Measurements from ENCODE around the gene FAM227B.

FAM227B gene

DNA sequence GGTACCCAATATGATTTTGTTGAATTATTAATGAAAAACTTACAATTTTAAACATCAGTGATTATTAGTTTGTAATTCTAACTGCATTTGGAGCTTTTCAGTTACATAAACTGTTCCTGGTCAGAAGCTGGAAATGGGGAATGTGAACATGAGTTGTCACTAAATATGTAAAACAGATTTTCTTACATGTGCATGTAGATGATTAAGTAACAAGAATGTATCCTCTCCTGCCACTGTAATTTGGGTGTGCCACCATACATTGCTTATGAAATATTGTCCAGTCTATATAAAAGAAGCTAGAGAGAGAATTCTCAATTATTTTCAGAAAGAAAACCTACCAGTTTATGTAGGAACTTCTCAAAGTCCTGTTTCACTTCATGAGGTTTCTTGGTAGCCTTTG, 289.2 kb downstream of the FAM227B start:
- Histone ChIP-seq H2BK15ac (replicated peaks; ENCODE audit: low read depth) (no peak overlapping the region), H4K8ac (ENCODE audit: low read depth, low read length) (no peak overlapping the region), H3K4me3 (ENCODE audit: low read length) (no peak overlapping the region), H3K27ac (ENCODE audit: low read depth, low read length) (no peak overlapping the region), H3K4me1 (ENCODE audit: control insufficient read depth, low read depth, low read length) (peaks cover 2% of the 10 kb centered on the region), H3K79me1 (ENCODE audit: low read length) (no peaks in the 10 kb centered on the region), H2AK5ac (ENCODE audit: low read length) (no peak overlapping the region), H3K9ac (ENCODE audit: low read length) (no peak overlapping the region), H2BK5ac (ENCODE audit: low read length) (no peak overlapping the region), H3K27me3 (ENCODE audit: insufficient read depth, low read length, poor library complexity) (no peaks in the 10 kb centered on the region), H2BK120ac (ENCODE audit: low read depth, low read length) (no peak overlapping the region), H3K4ac (ENCODE audit: low read depth, low read length) (no peak overlapping the region), H3K4me2 (ENCODE audit: low read length) (no peak overlapping the region), H4K5ac (ENCODE audit: low read length) (no peak overlapping the region), H3K23ac (ENCODE audit: low read length) (no peak overlapping the region), H3K79me2 (ENCODE audit: control insufficient read depth, insufficient read depth, low read length) (no peaks in the 10 kb centered on the region), H3K18ac (ENCODE audit: low read length) (no peak overlapping the region), H3K56ac (ENCODE audit: low read length) (no peak overlapping the region), H3K36me3 (ENCODE audit: control insufficient read depth, insufficient read depth, low read length) (no peaks in the 10 kb centered on the region)
- DNase-seq: no peak

DNA sequence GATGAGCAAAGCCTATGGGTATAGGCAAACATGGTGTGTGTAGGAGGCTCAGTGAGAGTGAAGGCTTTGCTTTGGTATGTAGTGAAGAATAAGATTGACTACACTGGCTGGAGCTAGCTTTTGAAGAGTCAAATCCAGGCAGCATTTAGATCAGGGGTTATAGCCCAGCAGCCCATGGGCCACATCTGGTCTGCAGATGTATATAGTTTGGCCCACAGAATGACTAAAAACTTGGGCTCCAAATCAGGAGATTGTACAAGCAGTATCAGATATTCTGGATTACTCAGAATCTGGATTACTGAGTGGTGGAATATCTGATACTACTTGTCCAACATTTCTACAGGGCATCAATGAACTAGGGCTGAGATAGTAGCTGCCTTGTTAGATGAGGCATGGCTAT, 290.5 kb downstream of the FAM227B start:
- H3K79me2 ChIP-seq (ENCODE audit: control insufficient read depth, insufficient read depth, low read length): no peaks in the 10 kb centered on the region
- H3K4me2 ChIP-seq (ENCODE audit: low read length): no peak overlapping the region
- no peaks in the 10 kb centered on the region for H3K36me3 ChIP-seq (ENCODE audit: control insufficient read depth, insufficient read depth, low read length)
- no peaks in the 10 kb centered on the region for H3K27me3 ChIP-seq (ENCODE audit: insufficient read depth, low read length, poor library complexity)
- no peak overlapping the region for H3K56ac ChIP-seq (ENCODE audit: low read length)
- peaks cover 2% of the 10 kb centered on the region for H3K4me1 ChIP-seq (ENCODE audit: control insufficient read depth, low read depth, low read length)
- no peak for DNase-seq
- no peak overlapping the region for H2BK5ac ChIP-seq (ENCODE audit: low read length)
- H2BK15ac ChIP-seq (replicated peaks; ENCODE audit: low read depth): no peak overlapping the region
- H2BK120ac ChIP-seq (ENCODE audit: low read depth, low read length): peak overlapping the region; percentile 69
- H4K5ac ChIP-seq (ENCODE audit: low read length): no peak overlapping the region
- no peaks in the 10 kb centered on the region for H3K79me1 ChIP-seq (ENCODE audit: low read length)
- no peak overlapping the region for H2AK5ac ChIP-seq (ENCODE audit: low read length)
- no peak overlapping the region for H3K4ac ChIP-seq (ENCODE audit: low read depth, low read length)
- H3K27ac ChIP-seq (ENCODE audit: low read depth, low read length): no peak overlapping the region
- no peak overlapping the region for H4K8ac ChIP-seq (ENCODE audit: low read depth, low read length)
- no peak overlapping the region for H3K23ac ChIP-seq (ENCODE audit: low read length)
- H3K4me3 ChIP-seq (ENCODE audit: low read length): no peak overlapping the region
- H3K18ac ChIP-seq (ENCODE audit: low read length): no peak overlapping the region
- no peak overlapping the region for H3K9ac ChIP-seq (ENCODE audit: low read length)

DNA sequence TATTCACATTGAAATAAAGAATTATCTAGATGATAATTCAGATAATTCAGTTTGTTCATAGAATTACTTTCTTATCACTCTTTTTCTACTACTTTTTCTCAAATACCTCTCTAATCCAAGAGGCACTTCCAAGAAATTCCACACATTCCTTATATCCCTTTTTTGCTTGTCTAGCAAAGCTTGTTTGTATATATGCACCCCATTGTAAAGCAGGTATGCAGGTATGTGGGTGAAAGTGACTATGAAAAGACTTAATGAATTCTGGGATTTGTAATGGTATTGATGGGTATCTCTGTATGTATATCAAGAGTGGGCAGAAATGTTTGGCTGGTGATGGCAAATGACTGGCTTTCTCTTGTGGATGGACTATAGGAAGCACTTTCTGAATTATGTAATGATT, 291.7 kb downstream of the FAM227B start:
- no peak overlapping the region for H2AK5ac ChIP-seq (ENCODE audit: low read length)
- H2BK120ac ChIP-seq (ENCODE audit: low read depth, low read length): no peak overlapping the region
- H2BK5ac ChIP-seq (ENCODE audit: low read length): no peak overlapping the region
- H3K23ac ChIP-seq (ENCODE audit: low read length): no peak overlapping the region
- H3K9ac ChIP-seq (ENCODE audit: low read length): no peak overlapping the region
- no peaks in the 10 kb centered on the region for H3K27me3 ChIP-seq (ENCODE audit: insufficient read depth, low read length, poor library complexity)
- H3K36me3 ChIP-seq (ENCODE audit: control insufficient read depth, insufficient read depth, low read length): no peaks in the 10 kb centered on the region
- H2BK15ac ChIP-seq (replicated peaks; ENCODE audit: low read depth): no peak overlapping the region
- no peak overlapping the region for H4K5ac ChIP-seq (ENCODE audit: low read length)
- H4K8ac ChIP-seq (ENCODE audit: low read depth, low read length): no peak overlapping the region
- no peak overlapping the region for H3K27ac ChIP-seq (ENCODE audit: low read depth, low read length)
- no peak overlapping the region for H3K18ac ChIP-seq (ENCODE audit: low read length)
- H3K4ac ChIP-seq (ENCODE audit: low read depth, low read length): no peak overlapping the region
- H3K4me2 ChIP-seq (ENCODE audit: low read length): no peak overlapping the region
- no peaks in the 10 kb centered on the region for H3K79me1 ChIP-seq (ENCODE audit: low read length)
- peaks cover 2% of the 10 kb centered on the region for H3K4me1 ChIP-seq (ENCODE audit: control insufficient read depth, low read depth, low read length)
- DNase-seq: peak; percentile 85
- no peak overlapping the region for H3K56ac ChIP-seq (ENCODE audit: low read length)
- H3K4me3 ChIP-seq (ENCODE audit: low read length): no peak overlapping the region
- H3K79me2 ChIP-seq (ENCODE audit: control insufficient read depth, insufficient read depth, low read length): no peaks in the 10 kb centered on the region

DNA sequence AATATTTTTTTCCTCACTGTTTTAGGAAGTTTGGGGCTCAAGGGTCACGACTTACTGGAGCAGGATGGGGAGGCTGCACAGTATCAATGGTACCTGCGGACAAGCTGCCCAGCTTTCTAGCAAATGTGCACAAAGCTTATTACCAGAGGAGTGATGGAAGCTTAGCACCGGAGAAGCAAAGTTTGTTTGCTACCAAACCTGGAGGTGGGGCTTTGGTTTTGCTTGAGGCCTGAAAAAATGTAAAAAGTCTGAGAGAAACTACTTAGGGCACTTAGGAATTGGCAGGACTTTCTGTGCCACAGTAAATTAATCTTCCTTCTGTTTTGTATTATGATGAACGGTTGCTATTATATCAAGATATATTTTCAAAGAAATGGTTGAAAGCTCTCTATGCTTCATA, 292.7 kb downstream of the FAM227B start:
- Histone ChIP-seq H3K9ac (ENCODE audit: low read length) (no peak overlapping the region), H3K79me1 (ENCODE audit: low read length) (no peaks in the 10 kb centered on the region), H3K4me2 (ENCODE audit: low read length) (no peak overlapping the region), H3K27me3 (ENCODE audit: insufficient read depth, low read length, poor library complexity) (no peaks in the 10 kb centered on the region), H2BK5ac (ENCODE audit: low read length) (no peak overlapping the region), H3K79me2 (ENCODE audit: control insufficient read depth, insufficient read depth, low read length) (no peaks in the 10 kb centered on the region), H2BK120ac (ENCODE audit: low read depth, low read length) (no peak overlapping the region), H3K4me1 (ENCODE audit: control insufficient read depth, low read depth, low read length) (peaks cover 2% of the 10 kb centered on the region), H4K8ac (ENCODE audit: low read depth, low read length) (no peak overlapping the region), H2AK5ac (ENCODE audit: low read length) (no peak overlapping the region), H3K18ac (ENCODE audit: low read length) (peak overlapping the region; percentile 28), H3K4me3 (ENCODE audit: low read length) (no peak overlapping the region), H3K27ac (ENCODE audit: low read depth, low read length) (no peak overlapping the region), H3K23ac (ENCODE audit: low read length) (no peak overlapping the region), H2BK15ac (replicated peaks; ENCODE audit: low read depth) (no peak overlapping the region), H3K4ac (ENCODE audit: low read depth, low read length) (no peak overlapping the region), H4K5ac (ENCODE audit: low read length) (no peak overlapping the region), H3K36me3 (ENCODE audit: control insufficient read depth, insufficient read depth, low read length) (no peaks in the 10 kb centered on the region), H3K56ac (ENCODE audit: low read length) (no peak overlapping the region)
- no CpG with 5 or more reads among the region's 4 CpGs for WGBS (ENCODE audit: extremely low coverage, insufficient coverage, low lambda C conversion rate)
- DNase-seq: no peak

DNA sequence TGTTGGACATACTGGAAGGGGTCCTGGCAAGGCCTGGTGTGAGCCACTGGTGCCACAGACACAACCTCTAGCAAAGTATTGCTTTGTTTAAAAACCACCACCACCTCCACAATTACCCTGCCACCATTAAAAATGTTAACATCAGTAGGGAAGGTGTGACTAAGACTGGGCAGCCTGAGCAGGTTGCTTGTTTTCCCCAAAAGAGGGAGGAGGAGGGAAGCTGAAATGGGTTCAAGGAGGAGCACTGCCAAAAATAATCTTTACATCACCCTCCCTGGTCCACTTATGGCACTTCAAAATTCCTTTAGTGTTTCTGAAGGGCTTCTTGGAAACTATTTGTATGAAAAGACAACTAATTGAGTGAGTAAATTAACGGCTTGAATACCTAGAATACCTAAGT, 297.4 kb downstream of the FAM227B start:
- no peak overlapping the region for H3K27ac ChIP-seq (ENCODE audit: low read depth, low read length)
- no peaks in the 10 kb centered on the region for H3K27me3 ChIP-seq (ENCODE audit: insufficient read depth, low read length, poor library complexity)
- no peak for DNase-seq
- no peak overlapping the region for H2AK5ac ChIP-seq (ENCODE audit: low read length)
- H3K79me1 ChIP-seq (ENCODE audit: low read length): no peaks in the 10 kb centered on the region
- no peak overlapping the region for H3K4ac ChIP-seq (ENCODE audit: low read depth, low read length)
- no peak overlapping the region for H4K8ac ChIP-seq (ENCODE audit: low read depth, low read length)
- H3K4me3 ChIP-seq (ENCODE audit: low read length): no peak overlapping the region
- no peak overlapping the region for H3K23ac ChIP-seq (ENCODE audit: low read length)
- H2BK120ac ChIP-seq (ENCODE audit: low read depth, low read length): no peak overlapping the region
- H3K4me1 ChIP-seq (ENCODE audit: control insufficient read depth, low read depth, low read length): peaks cover 2% of the 10 kb centered on the region
- H3K9ac ChIP-seq (ENCODE audit: low read length): no peak overlapping the region
- H2BK15ac ChIP-seq (replicated peaks; ENCODE audit: low read depth): no peak overlapping the region
- no peak overlapping the region for H3K4me2 ChIP-seq (ENCODE audit: low read length)
- H3K79me2 ChIP-seq (ENCODE audit: control insufficient read depth, insufficient read depth, low read length): no peaks in the 10 kb centered on the region
- no peak overlapping the region for H2BK5ac ChIP-seq (ENCODE audit: low read length)
- H4K5ac ChIP-seq (ENCODE audit: low read length): no peak overlapping the region
- WGBS (ENCODE audit: extremely low coverage, insufficient coverage, low lambda C conversion rate): no CpG with 5 or more reads among the region's 1 CpG
- H3K56ac ChIP-seq (ENCODE audit: low read length): no peak overlapping the region
- no peak overlapping the region for H3K18ac ChIP-seq (ENCODE audit: low read length)
- H3K36me3 ChIP-seq (ENCODE audit: control insufficient read depth, insufficient read depth, low read length): no peaks in the 10 kb centered on the region

DNA sequence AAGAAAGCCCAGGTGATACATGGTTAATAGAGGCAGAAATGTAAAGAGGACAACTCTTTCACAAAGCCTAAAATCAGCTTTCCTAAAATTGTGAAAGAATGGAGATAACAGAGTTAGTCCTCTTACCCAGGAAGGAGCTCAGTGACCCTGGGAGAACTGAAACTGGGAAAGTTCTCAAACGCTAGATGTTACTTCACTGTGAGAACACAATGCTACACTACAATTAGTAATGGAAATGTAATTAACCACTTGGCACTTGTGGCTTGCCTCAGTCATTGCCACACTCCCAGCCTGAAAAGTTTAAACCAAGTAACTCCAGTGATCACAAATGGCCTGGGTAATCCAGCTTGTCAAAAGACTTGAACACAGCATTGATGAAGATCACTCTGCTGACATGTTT, 300.3 kb downstream of the FAM227B start:
- Histone ChIP-seq H3K4ac (ENCODE audit: low read depth, low read length) (no peak overlapping the region), H3K23ac (ENCODE audit: low read length) (no peak overlapping the region), H3K27me3 (ENCODE audit: insufficient read depth, low read length, poor library complexity) (no peaks in the 10 kb centered on the region), H3K56ac (ENCODE audit: low read length) (no peak overlapping the region), H3K79me1 (ENCODE audit: low read length) (no peaks in the 10 kb centered on the region), H3K4me1 (ENCODE audit: control insufficient read depth, low read depth, low read length) (peaks cover 1% of the 10 kb centered on the region), H3K18ac (ENCODE audit: low read length) (no peak overlapping the region), H3K4me2 (ENCODE audit: low read length) (no peak overlapping the region), H3K79me2 (ENCODE audit: control insufficient read depth, insufficient read depth, low read length) (no peaks in the 10 kb centered on the region), H4K5ac (ENCODE audit: low read length) (no peak overlapping the region), H2BK120ac (ENCODE audit: low read depth, low read length) (no peak overlapping the region), H3K4me3 (ENCODE audit: low read length) (no peak overlapping the region), H2BK15ac (replicated peaks; ENCODE audit: low read depth) (no peak overlapping the region), H3K27ac (ENCODE audit: low read depth, low read length) (no peak overlapping the region), H2BK5ac (ENCODE audit: low read length) (no peak overlapping the region), H2AK5ac (ENCODE audit: low read length) (no peak overlapping the region), H4K8ac (ENCODE audit: low read depth, low read length) (no peak overlapping the region), H3K36me3 (ENCODE audit: control insufficient read depth, insufficient read depth, low read length) (no peaks in the 10 kb centered on the region), H3K9ac (ENCODE audit: low read length) (no peak overlapping the region)
- WGBS (ENCODE audit: extremely low coverage, insufficient coverage, low lambda C conversion rate): no CpG with 5 or more reads among the region's 1 CpG
- DNase-seq: no peak
